ENCODE measurements around the gene DOK5.

DOK5 gene

DNA sequence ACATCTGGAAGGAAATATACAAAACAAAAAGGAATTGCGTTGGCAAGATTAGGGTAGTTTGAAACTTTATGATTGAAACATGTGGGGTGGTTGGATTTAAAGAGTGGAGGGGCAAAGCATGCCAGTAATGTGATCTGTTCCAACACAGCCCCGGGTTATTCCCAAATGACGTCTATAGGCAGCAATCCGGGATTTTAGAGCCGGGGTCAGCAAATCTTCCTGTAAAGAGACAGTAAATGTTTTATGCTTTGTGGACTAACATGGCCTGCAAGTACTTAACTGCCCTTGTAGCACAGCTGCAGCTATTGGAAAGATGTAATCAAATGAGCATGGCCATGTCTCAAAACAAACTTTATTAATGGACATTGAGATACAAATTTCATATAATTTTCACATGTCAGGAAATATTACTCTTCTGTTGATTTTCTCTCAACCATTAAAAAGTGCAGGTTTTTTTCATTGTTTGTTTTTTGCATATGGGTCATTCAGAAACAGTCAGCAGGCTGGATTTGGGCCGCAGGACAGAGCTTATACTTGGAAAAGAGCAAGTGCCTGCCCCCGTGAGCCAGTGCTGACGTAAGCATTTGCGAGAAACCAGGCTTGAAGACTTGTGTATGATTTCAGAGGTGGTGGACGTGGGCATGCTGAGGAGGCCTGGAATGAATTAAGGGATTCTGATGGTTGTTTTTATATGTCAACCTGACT, 136.5 kb downstream of the DOK5 start:
- DNase-seq (ENCODE audit: low spot score): no peak

DNA sequence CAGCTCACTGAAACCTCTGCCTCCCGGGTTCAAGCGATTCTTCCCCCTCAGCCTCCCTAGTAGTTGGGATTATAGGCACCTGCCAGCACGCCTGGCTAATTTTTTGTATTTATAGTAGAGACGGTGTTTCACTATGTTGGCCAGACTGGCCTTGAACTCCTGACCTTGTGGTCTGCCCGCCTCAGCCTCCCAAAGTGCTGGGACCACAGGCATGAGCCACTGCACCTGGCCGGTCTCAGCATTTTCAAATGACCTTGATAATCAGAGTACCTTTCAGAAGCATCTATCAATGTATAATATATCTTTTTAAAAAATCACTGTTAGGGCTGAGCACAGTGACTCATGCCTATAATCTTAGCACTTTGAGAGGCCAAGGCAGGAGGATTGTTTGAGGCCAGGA, 143.0 kb downstream of the DOK5 start:
- DNase-seq (ENCODE audit: low spot score): no peak

DNA sequence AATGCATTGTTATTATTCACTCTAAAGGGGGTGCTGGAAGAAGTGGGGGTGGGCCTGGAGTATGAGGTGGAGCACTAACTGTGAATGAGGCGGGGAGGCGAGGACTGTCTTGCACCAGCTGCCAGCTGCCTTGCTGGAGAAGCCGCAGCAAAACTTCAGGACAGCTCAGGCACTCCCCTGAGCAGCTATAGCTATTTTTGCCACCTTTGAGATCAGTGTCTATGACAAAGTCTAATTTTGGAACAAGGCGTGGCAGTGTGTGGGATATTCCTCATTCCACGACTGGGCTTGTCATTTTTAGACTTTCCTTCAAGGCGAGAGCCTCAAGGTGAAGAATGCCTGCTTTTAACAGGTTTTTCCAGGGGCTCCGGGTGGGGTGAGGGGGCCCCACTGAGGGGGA, 143.8 kb downstream of the DOK5 start:
- no peak for DNase-seq (ENCODE audit: low spot score)

DNA sequence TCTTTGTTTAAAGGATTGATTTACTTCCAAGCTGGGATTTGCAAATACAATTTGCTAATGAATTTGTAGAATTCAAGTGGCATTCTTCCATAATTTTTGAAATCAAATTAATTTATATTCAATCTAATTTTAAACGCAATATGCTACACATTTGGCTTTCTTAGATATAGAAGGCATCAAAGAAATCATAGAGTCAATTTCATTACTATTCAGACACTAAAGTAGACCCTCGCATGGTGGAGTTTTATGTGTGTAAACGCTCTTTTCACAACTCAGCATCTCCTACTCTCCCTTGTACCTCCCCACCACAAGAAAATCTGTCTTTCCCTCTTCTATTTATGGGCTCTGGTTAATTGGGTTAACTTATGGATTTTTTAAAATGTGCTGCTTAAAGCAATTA, 144.3 kb downstream of the DOK5 start:
- no peak for DNase-seq (ENCODE audit: low spot score)

DNA sequence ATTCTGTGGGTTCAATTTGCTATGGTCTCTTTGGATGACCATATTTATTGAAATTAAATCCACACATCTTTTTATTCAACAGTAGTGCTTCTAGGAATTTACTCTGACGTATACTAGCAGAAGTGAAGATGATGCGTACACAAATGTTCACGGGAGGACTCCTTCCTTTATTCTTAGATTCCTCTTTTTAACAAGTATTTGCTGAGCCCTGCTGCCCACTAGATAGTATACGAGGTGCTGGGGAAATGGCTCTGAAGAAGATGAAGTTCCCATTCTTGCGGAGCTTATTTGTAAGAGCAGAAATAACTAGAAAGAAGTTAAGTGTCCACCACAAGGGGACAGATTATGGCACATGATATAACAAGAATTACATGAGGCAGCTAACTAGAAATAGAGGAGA, 145.2 kb downstream of the DOK5 start:
- DNase-seq (ENCODE audit: low spot score): no peak

DNA sequence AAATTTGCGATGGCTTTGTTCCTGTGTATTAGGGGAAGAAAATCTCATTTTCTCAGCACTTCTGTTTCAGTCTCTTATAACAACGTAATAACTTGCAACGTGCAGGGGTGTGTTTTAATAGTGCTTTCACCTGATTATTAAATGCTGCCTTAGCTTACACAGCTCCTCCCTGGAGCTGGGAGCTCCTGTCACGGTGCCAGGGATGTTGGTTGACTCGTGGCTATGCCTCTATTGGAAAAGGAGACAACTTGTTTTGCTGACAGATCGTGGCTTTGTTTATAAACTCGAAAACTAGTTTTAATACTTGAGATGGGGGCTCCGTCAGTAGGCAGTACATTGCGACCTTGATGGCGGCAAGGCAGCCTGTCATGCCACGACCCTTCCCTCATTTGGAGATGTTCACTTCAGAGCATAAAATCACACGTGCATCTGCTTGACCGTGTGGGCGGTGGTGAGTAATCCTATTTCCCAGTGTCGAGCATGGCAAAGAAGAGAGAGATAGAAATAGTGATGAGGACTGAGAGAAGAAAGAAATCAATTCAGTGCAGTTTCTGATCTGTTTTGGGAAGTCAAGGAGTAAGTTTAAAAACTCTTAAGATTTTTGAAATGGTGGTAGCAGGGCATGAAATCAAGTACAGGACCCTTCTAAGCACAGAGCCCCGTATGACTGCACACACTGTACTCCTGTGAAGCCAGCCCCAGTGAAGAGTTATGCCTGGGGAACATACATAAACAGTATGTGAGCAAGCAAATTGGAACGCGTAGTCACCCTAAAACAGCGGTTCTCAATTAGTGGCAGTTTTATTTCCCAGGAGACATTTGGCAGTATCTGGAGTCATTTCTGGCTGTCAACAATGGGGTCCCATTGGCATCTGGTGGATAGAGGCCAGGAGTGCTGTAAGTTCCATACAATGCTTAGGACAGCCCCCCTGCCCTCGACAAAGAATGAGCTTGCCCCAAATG, 147.2 kb downstream of the DOK5 start:
- DNase-seq (ENCODE audit: low spot score): no peak

DNA sequence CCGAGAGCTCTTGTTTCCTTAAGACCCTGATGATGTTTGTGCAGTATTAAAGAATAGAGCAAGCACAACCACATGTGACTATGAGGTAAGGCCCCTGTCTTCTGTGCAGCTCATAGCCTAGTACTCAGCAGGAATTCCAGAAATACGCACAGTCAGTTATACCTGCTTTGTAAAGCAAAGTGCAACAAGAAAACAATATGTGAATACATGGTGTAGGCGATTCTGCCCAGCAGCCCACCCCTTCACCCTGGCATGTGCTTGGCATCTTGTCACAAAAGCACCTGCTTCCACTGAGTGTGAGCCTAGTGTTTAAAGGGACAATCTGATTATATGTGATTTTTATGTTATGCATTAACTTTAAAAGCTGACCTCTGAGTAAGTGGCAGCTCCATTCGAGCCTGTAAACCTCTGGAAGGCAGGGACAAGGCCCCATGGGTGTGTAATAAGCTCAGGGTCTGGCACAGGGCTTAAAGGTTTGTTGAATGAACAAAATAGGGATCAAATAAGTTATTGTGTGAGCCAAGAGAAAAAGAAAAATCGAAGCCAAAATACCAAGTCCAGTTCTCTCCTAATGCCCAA, 148.7 kb downstream of the DOK5 start:
- no peak for DNase-seq (ENCODE audit: low spot score)

DNA sequence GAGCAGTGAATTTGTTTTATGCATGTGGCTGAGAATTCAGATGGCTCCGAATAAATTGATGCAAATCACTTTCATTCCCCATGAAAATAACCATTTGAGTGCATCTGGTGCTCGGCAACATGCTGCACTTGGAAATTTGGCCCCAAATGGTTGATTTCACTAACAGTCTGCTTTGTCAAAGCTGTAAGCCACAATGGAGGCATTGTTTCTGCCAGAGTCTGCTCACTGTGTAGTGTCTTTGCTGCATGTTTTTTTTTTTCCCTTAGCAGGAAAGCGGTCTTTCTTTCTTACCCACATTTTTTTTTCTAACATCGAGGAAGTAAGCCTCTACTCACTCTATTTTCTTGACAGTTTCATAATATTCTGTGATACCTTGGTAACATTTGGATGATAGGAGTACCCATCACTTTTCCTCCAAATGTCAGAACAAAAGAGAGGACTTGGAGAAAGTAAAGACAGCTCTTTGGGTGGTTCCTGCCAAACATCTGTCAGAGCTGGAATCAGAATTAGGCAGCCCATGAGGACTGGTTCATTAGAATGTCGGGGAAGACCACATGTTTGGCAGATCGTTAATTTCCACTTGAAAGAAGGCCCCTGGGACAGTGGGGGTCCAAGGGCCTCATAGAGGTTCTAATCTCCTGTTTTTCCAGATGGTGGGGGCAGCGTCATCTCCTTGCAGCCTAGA, 149.5 kb downstream of the DOK5 start:
- DNase-seq (ENCODE audit: low spot score): peak; percentile 94

DNA sequence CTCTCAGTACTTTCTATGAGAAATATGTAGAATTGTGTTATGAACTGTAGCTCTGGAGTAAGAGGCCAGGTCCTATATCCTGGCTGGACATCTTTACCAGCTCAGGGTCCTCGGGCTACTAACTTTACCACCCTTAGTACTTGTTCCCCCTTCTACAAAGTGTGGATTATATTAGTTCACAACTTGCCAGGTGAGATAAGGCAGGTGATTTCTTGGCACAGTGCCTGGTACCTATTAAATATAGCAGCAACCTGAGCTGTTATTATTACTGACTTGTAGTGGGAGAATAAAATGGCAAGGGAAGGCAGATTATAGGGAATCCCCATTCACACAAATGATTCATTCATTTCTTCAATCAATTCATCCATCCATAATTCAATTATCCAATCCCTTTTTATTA, 150.1 kb downstream of the DOK5 start:
- DNase-seq (ENCODE audit: low spot score): no peak

DNA sequence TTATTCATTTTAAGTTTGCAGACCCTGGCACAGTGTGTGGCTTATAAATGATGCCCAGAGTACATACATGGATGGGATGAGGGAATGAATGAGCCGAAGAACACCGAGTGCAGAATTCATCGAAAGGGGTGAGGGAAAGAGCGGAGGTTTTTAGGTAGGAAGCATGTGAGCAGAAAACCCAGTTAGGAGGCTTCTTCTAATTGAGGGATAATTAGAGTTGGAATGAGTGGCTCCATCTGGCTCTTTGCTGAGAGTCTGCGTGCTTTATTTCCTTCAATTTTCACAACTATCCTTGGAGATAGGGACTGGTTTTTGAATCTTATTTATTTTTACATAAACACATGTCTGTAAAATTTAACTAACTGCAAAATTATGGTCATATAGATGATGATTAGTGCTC, 150.7 kb downstream of the DOK5 start:
- no peak for DNase-seq (ENCODE audit: low spot score)

DNA sequence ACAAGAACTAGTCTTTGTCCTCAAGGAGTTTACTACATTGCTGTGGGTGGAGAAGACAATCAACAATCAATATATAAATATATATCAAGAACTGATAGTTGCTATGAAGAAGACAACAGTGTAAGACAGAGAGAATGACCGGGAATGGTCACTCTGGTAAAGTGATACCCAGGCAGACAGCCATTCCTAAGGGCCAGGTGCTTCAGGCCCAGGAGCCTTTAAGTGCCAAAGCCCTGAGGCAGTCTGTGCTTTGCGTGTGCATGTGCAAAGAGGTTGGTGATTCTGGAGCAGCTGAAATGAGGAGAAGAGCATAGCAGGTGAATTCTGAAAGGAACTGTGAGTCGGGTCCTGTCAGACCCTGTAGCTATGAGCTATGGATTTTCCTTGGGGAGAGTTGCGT, 154.2 kb downstream of the DOK5 start:
- no peak for DNase-seq (ENCODE audit: low spot score)

DNA sequence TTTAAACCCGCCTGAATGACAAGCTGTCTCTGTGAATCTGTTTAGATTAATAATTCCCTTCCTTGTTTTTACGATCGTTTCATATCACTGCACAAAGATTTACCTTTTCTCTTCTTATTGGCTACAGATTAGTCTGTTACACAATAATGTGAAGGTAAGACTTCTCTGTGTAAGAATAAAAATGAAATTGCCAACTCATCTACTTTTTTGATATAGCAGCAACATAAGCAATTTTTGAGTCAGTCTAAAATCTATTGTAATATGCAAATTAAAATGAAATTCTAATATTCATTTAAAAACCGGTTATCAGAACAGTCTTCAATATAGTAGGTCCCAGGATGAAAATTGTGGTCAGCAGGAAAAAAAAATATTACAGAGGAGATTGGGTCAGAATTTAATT, 155.2 kb downstream of the DOK5 start:
- no peak for DNase-seq (ENCODE audit: low spot score)

DNA sequence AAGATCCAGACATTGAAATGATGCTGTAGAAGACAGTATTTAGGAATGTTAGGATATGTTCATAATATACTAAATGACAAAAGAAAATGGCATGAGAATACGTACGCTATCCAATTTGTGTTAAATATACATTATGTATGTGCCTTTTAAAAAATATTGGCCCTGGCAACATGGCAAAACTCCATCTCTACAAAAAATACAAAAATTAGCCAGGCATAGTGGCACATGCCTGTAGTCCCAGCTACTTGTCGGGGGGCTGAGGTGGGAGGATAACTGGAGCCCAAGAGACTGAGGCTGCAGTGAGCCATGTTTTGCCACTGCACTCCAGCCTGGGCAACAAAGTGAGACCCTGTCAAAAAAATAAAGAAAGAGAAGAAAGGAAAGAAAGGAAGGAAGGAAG, 155.7 kb downstream of the DOK5 start:
- DNase-seq (ENCODE audit: low spot score): no peak

DNA sequence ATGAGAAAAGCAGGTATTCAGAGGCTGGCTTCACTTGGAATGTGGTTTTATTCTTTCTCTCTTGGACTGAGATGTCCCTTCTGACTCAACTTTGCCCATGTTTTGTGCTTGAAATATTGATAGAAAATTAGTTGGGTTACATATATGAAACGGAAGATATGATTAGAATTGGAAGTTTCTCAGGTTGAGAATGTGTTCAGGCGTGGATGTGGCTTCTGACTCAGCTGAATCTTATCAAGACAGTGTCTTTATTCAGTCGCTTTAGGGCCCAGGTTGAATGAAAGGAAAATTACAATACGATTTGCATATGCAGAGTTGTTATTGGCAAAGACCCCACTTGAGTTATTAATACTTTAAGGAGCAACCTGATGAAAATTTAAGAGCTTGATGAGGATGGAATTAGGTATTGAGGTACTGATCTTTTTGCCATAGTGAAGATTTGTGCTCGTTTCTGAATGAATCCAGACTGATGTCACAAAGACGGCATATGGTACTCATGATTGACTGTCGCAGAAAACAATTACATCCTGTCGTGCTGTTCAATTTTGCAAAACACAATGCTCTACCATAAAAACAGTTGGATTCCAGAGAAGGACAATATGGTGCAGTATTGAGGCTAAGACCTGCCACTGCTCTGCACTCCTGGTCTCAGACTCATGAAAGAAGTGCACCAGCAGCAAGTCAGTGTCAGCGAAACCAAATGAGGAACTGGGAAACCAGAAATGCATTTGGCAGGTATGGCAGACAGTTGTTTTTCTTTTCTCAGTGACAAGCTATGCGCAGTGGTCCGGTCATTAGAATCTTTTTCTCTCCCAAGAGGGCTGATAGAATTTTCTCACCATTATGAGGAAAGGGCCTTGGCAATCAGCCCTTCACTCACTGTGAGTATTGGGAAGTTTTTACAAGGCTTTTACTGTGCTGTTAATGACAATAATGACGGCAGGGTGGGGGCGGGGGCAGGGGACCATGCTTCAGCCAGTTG, 158.3 kb downstream of the DOK5 start:
- peak; percentile 35 for DNase-seq (ENCODE audit: low spot score)

DNA sequence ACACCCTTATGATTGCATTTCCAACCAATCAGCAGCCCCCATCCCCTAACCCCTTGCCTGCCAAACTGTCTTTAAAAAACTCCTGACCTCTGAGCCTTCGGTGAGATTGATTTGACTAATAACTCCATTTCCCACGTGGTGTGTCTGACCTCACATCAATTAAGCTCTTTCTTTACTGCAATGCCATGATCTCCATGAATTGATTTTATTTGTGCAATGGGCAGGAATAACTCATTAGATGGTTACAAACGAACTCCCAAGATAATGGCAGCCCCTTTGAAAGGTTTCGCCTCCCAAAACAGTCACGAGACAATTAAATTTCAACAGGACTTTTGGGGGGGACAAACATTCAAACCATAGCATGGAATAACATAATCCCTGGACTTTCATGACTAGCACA, 161.2 kb downstream of the DOK5 start:
- DNase-seq (ENCODE audit: low spot score): no peak

DNA sequence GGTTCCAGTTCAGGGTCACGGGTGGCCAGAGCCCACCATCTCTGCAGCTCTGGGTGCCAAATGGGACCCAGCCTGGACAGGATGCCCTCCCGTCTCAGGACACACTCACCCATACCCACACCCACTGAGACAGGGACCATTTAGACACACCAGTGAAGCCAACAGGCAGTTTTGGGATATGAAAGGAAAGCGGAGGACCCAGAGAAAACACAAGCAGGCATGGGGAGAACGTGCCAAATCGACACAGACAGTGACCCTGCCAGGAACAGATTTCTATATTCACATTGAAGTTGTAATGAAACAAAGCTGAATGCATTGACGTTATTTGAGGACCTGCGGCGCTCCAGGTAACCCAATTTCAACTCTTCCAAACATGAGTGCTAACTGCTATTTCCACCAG, 164.5 kb downstream of the DOK5 start:
- DNase-seq (ENCODE audit: low spot score): no peak

DNA sequence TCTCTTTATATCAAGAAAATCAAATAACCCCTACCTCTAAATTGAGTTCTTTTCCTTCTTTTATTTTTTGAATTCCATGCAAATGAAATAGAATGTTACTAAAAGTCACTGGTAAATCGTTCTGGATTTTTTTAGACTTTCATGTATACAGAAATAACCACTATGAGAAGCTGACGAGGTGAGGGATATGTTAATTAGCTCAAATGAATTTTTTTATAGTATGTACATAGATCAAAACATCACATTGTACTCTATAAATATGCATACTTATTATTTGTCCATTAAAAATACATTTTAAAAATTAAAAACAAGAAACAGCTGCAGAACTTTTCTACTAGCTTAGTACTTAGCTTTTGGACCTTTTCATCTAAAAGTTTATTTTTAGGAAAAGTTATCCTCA, 165.4 kb downstream of the DOK5 start:
- DNase-seq (ENCODE audit: low spot score): no peak

DNA sequence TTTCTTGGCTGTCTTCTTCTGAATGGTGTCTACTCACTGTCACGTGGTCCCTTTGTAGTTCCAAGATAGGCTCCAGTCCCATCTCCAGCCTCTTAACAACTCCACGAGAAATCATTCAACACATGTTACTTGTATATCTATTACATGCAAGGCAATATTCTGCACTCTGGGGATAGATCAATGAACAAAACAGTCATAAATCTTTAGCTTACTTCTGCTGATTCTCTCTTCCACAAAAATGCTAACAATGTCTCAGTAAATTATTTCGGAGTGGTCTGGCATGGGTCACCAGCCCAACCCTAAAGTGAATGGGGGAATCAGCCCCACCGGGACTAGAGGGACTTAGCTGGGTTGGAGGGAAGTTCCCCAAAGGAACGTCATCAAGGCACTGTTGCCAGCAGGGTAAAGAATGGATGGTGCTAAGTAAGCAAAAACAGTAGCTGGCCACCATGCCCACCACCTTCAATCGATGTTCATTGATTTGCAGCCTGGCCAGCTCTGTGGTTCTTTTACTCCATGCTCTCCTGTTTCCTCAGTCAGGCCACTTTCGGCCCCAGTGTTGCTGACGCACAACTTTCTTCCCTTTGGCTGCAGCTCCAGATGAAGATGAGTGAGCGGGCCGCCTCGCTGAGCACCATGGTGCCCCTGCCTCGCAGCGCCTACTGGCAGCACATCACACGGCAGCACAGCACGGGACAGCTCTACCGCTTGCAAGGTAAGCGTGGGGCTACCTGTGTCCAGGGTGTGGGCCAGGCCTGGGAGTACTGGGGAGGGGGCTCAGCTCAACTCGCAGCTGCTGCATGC, 167.7 kb downstream of the DOK5 start:
- DNase-seq (ENCODE audit: low spot score): no peak

DNA sequence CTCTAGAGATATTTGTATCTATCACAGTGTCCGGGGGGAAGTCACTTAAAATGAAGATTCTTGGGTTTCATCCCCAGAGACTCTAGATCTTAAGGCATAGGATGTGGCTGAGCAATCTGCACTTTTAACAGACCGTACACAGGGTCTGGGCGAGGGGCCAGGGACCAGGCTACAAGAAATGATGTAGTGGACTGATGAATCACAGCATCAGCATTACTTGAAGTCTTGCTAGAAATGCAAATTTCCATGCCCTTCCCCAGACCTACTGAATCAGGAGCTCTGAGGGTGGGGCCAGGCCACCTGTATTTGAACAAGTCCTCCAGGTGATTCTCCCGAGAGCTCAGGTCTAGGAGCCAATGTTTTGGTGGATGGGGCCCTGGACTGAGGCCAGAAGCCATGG, 168.4 kb downstream of the DOK5 start:
- DNase-seq (ENCODE audit: low spot score): no peak

DNA sequence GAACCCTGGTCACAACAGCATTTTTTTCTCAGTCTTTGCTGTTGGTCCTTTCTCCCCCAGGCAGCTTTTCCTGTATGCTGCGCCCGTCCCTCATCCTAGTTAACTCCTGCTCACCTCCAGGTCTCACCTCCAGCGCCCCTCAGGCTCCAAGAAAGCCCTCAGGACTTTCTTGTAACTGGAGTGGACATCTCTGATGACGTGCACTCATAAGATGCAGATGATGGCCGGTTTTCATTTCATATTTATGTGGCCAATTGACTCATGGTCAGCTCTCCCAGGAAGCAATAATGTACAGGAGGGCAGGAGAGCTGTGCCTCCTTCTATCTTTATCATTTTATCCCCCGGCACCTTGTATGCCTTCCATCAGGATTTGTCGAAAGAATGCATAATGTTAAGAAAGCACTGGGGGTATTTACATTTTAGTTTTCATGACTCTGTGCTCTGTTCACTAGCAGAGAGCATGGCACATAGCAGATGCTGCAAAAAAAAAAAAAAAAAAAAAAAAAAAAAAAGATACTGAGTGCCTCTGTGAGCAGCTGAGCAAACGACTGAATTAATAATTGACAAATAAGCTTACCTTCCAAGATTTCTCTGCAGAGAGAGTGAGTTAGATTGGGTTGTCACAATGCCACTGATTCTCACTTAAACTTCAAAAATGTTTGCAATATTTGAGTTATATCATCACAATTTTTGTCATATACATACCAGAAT, 170.2 kb downstream of the DOK5 start:
- DNase-seq (ENCODE audit: low spot score): no peak

Data from Ammon's horn (tissue), 1 donor.